Measurements from ENCODE around the gene SCAND1.
"Not testable (repeated sequence)": the region's sequence is repeated elsewhere in the genome, so short reads cannot be mapped to it uniquely, and the experiment has no call there.

GRCh38 chr20:36001331-36001730 lies 47.0 kb upstream of the SCAND1 start:
- TF ChIP-seq CTCF, POLR2A (IDR thresholded peaks at IDR 0.05): not testable (repeated sequence)

Data from thyroid gland (tissue), 4 donors.